Caco-2 (cell line): Measurements from ENCODE around the gene AUTS2. TPM values are rescaled to one million over a fixed set of nuclear protein-coding genes. Genes with fewer than 3 reads are reported as not detected.

Experiments used
- BruUV-seq: library from RNA; stranded (reverse); fragments of 400-500 nt; replicated peaks from 2 replicates; lab custom pipeline; 2021; lab: Mats Ljungman, UMichigan
- CTCF ChIA-PET: fragments of 300-600 bp; sonication (Branson Sonifier 250); formaldehyde crosslinking; loops from one replicate; lab custom pipeline; 2022; ENCODE audit warnings: antibody characterized with exemption; lab: Charles Lee
- POLR2A ChIA-PET: fragments of 300-600 bp; sonication (Branson Sonifier 250); formaldehyde crosslinking; loops from one replicate; lab custom pipeline; 2022; ENCODE audit warnings: antibody characterized with exemption; lab: Charles Lee
- DNase-seq, 2 experiments: peaks; one replicate each; pipeline versions ENCODE4 v3.0.0 to v3.0.0-alpha.2; 2020 to 2022
- H3K27me3 ChIP-seq: replicated peaks from 2 replicates; pipeline ENCODE4 v1.6.0; 2011; ENCODE audit warnings: low read length; ENCODE audit not compliant: control insufficient read depth, insufficient read depth
- H3K36me3 ChIP-seq: 2 replicates; pipeline ENCODE4 v1.5.1; 2011; ENCODE audit warnings: low read length; ENCODE audit not compliant: control insufficient read depth, insufficient read depth
- H3K4me1 ChIP-seq: fragments of 250-450 bp; sonication (Bioruptor Pico); 2 replicates; pipeline ENCODE4 v1.5.1; 2020; ENCODE audit warnings: mild to moderate bottlenecking
- H3K4me3 ChIP-seq: 2 replicates; pipeline ENCODE4 v1.5.1; 2011; ENCODE audit warnings: low read depth, mild to moderate bottlenecking, control low read depth, low read length
- H3K9me3 ChIP-seq: fragments of 250-450 bp; sonication (Bioruptor Pico); 2 replicates; pipeline ENCODE4 v1.5.1; 2020; ENCODE audit warnings: mild to moderate bottlenecking, moderate library complexity
- H3K27ac Mint-ChIP-seq: one replicate; pipeline ENCODE4 v1.8.0; 2022; ENCODE audit warnings: mixed read lengths; ENCODE audit not compliant: unreplicated experiment
- H3K27me3 Mint-ChIP-seq: one replicate; pipeline ENCODE4 v1.8.0; 2022; ENCODE audit warnings: mixed read lengths; ENCODE audit not compliant: insufficient read depth, unreplicated experiment
- H3K36me3 Mint-ChIP-seq: one replicate; pipeline ENCODE4 v1.8.0; 2022; ENCODE audit warnings: mild to moderate bottlenecking, mixed read lengths; ENCODE audit not compliant: insufficient read depth, unreplicated experiment
- H3K4me1 Mint-ChIP-seq: one replicate; pipeline ENCODE4 v1.8.0; 2022; ENCODE audit warnings: low read depth, mixed read lengths; ENCODE audit not compliant: unreplicated experiment
- H3K4me3 Mint-ChIP-seq: one replicate; pipeline ENCODE4 v1.8.0; 2022; ENCODE audit warnings: mild to moderate bottlenecking, moderate library complexity, mixed read lengths; ENCODE audit not compliant: unreplicated experiment
- H3K9me3 Mint-ChIP-seq: one replicate; pipeline ENCODE4 v1.8.0; 2022; ENCODE audit warnings: mixed read lengths; ENCODE audit not compliant: unreplicated experiment
- intact Hi-C: fragments of 100-400 bp; cut with micrococcal nuclease; formaldehyde crosslinking; loops from one replicate; pipeline ENCODE4 v1.10.0; 2022; ENCODE audit not compliant: unreplicated experiment
- total RNA-seq: library from RNA; stranded (reverse); gene quantifications from 2 replicates; pipeline ENCODE4 v1.2.3, GENCODE V29; 2022
- TF ChIP-seq, protein P1 (sequence below), 2 experiments: fragments of 200-600 bp in 1 of 2; IDR thresholded peaks; 1 replicate in 1 of 2; 2 replicates in 1 of 2; pipeline versions ENCODE4 v1.5.1 to v1.8.0; 2011 to 2022; ENCODE audit warnings: antibody characterized with exemption in 1 of 2, control low read depth in 1 of 2, inconsistent platforms in 1 of 2, low read depth in 1 of 2, low read length in 1 of 2, mild to moderate bottlenecking in 1 of 2, moderate library complexity in 1 of 2; ENCODE audit not compliant: insufficient read depth in 1 of 2, severe bottlenecking in 1 of 2, unreplicated experiment in 1 of 2

The AUTS2 gene
- total RNA-seq, 1 experiment from 2014 or later: 37.1 TPM

DNA sequence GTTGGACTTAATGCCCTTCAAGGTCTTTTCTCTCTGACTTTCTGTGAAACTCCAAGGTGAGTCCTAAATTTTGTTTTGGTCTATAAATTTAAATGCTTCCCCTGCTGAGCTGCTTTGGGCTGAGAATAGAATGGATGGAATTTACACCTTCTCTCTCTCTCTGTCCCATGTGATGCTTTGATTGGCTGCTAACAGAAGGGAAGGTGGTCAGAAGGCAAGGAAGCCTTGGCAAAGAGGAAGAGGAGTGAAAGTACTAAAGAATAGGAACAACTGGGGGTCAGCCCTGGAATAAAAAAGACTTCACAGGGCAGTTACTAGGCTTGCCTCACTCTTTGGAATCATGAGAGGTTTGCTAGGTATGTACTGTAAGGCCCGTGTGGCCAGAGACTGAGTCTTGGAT is 260.2 kb downstream of the AUTS2 start:
- intact Hi-C loops: no loop called here
- Histone ChIP-seq H3K36me3 (no peaks in the 10 kb centered on the region), H3K4me3 (no peak overlapping the region), H3K27me3 (no peaks in the 10 kb centered on the region), H3K4me1 (no peaks in the 10 kb centered on the region), H3K9me3 (no peaks in the 10 kb centered on the region)
- no peak overlapping the region for H3K4me3 Mint-ChIP-seq
- H3K9me3 Mint-ChIP-seq: no peaks in the 10 kb centered on the region
- ChIA-PET POLR2A (no interaction called here), CTCF (no interaction called here)
- H3K36me3 Mint-ChIP-seq: no peaks in the 10 kb centered on the region
- no TSS peak for BruUV-seq
- no peaks in the 10 kb centered on the region for H3K4me1 Mint-ChIP-seq
- TF ChIP-seq, protein P1, sequence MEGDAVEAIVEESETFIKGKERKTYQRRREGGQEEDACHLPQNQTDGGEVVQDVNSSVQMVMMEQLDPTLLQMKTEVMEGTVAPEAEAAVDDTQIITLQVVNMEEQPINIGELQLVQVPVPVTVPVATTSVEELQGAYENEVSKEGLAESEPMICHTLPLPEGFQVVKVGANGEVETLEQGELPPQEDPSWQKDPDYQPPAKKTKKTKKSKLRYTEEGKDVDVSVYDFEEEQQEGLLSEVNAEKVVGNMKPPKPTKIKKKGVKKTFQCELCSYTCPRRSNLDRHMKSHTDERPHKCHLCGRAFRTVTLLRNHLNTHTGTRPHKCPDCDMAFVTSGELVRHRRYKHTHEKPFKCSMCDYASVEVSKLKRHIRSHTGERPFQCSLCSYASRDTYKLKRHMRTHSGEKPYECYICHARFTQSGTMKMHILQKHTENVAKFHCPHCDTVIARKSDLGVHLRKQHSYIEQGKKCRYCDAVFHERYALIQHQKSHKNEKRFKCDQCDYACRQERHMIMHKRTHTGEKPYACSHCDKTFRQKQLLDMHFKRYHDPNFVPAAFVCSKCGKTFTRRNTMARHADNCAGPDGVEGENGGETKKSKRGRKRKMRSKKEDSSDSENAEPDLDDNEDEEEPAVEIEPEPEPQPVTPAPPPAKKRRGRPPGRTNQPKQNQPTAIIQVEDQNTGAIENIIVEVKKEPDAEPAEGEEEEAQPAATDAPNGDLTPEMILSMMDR (IDR thresholded peaks at IDR 0.05; ENCODE audit: insufficient read depth in 1 of 2, low read depth in 1 of 2, low read length in 1 of 2, severe bottlenecking in 1 of 2, unreplicated experiment in 1 of 2): no peak
- H3K27ac Mint-ChIP-seq: no peak overlapping the region
- no peak for DNase-seq
- peaks cover 13% of the 10 kb centered on the region for H3K27me3 Mint-ChIP-seq

DNA sequence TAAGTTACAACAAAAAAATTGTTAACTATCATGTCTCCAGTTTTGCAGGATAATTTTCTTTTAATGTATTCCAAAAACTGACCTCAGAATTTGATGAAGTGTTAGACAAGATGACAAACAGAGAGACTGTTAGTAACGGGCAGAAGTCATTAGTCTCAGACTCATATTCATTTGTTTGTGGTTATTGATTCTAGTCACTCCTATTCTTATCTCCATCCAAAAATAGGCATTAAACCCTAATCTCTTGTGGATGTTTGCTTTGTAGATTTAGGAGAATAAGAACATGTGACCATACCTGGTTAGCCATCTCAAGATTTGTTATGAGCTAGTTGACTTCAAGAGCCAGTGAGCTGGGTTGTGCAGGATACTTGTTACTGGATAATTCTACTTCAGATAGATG is 261.1 kb downstream of the AUTS2 start:
- Mint-ChIP-seq H3K9me3 (no peaks in the 10 kb centered on the region), H3K27ac (no peak overlapping the region), H3K4me1 (no peaks in the 10 kb centered on the region), H3K36me3 (no peaks in the 10 kb centered on the region), H3K4me3 (no peak overlapping the region), H3K27me3 (peaks cover 17% of the 10 kb centered on the region)
- no peaks in the 10 kb centered on the region for H3K27me3 ChIP-seq
- DNase-seq: no peak
- POLR2A ChIA-PET: no interaction called here
- no peak overlapping the region for H3K4me3 ChIP-seq
- no peaks in the 10 kb centered on the region for H3K9me3 ChIP-seq
- TF ChIP-seq, protein P1 (IDR thresholded peaks at IDR 0.05; ENCODE audit: insufficient read depth in 1 of 2, low read depth in 1 of 2, low read length in 1 of 2, severe bottlenecking in 1 of 2, unreplicated experiment in 1 of 2): no peak
- intact Hi-C loops: no loop called here
- CTCF ChIA-PET: no interaction called here
- no peaks in the 10 kb centered on the region for H3K36me3 ChIP-seq
- H3K4me1 ChIP-seq: no peaks in the 10 kb centered on the region
- no TSS peak for BruUV-seq

DNA sequence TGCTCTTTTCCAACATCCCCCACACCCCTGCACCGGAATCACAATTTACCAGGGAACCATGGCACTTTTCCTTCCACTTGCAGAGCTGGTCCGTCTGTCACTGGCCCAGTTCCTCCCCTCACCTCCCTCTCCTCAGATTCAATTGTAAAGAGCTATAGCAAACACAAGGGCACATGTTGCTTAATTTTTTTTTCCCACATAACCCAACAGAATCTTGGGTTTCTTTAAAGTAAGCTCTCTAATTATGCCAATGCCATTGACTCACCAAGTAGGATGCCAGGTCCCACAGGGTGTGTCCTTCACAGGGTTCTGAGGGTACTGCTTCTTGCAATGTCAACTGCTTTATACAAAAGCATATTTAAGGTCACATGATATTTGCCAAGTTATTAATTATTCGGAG is 262.2 kb downstream of the AUTS2 start:
- TF ChIP-seq, protein P1 (IDR thresholded peaks at IDR 0.05; ENCODE audit: insufficient read depth in 1 of 2, low read depth in 1 of 2, low read length in 1 of 2, severe bottlenecking in 1 of 2, unreplicated experiment in 1 of 2): no peak
- DNase-seq: no peak
- Mint-ChIP-seq H3K4me1 (no peaks in the 10 kb centered on the region), H3K4me3 (no peak overlapping the region), H3K27ac (no peak overlapping the region), H3K27me3 (peaks cover 23% of the 10 kb centered on the region), H3K36me3 (no peaks in the 10 kb centered on the region), H3K9me3 (no peaks in the 10 kb centered on the region)
- Histone ChIP-seq H3K36me3 (no peaks in the 10 kb centered on the region), H3K4me3 (no peak overlapping the region), H3K9me3 (no peaks in the 10 kb centered on the region), H3K27me3 (no peaks in the 10 kb centered on the region), H3K4me1 (no peaks in the 10 kb centered on the region)
- intact Hi-C loops: no loop called here
- CTCF ChIA-PET: no interaction called here
- POLR2A ChIA-PET: no interaction called here
- no TSS peak for BruUV-seq
